Heart left ventricle (tissue), 16 donors: ENCODE results near the gene SHKBP1. TPM values are rescaled to one million over a fixed set of nuclear protein-coding genes. Genes with fewer than 3 reads are reported as not detected.

Experiments
- ATAC-seq, 4 donors: fragments of 200-7000 bp; cut with Tn5 transposase; one replicate each; pipeline ENCODE4 v1.9.1; 2020 to 2022; ENCODE audit warnings: moderate library complexity in 4 of 4, mild to moderate bottlenecking in 3 of 4, moderate number of reproducible peaks in 1 of 4
- DNase-seq, 5 donors: peaks; one replicate each; pipeline ENCODE4 v3.0.0-alpha.2; 2020
- H3K27ac ChIP-seq, 12 donors: fragments of 200-600 bp; sonication (generic) in 4 of 12; one replicate each; pipeline versions ENCODE4 v1.5.0 to v1.8.0; 2016 to 2022; ENCODE audit warnings: mild to moderate bottlenecking in 2 of 12
- H3K27me3 ChIP-seq, 9 donors: fragments of 200-600 bp; sonication (generic) in 2 of 9; one replicate each; pipeline versions ENCODE4 v1.5.1 to v1.8.0; 2016 to 2022; ENCODE audit warnings: mild to moderate bottlenecking in 3 of 9
- H3K36me3 ChIP-seq, 9 donors: fragments of 200-600 bp; sonication (generic) in 2 of 9; one replicate each; pipeline versions ENCODE4 v1.5.0 to v1.8.0; 2018 to 2022; ENCODE audit warnings: mild to moderate bottlenecking in 2 of 9
- H3K4me1 ChIP-seq, 12 donors: fragments of 200-600 bp; sonication (generic) in 4 of 12; one replicate each; pipeline versions ENCODE4 v1.5.0 to v1.8.0; 2016 to 2022; ENCODE audit warnings: mild to moderate bottlenecking in 3 of 12
- H3K4me3 ChIP-seq, 12 donors: fragments of 200-600 bp; sonication (generic) in 4 of 12; one replicate each; pipeline versions ENCODE4 v1.5.0 to v1.8.0; 2017 to 2022; ENCODE audit warnings: mild to moderate bottlenecking in 9 of 12, moderate library complexity in 4 of 12
- H3K9me3 ChIP-seq, 12 donors: fragments of 200-600 bp; sonication (generic) in 4 of 12; one replicate each; pipeline versions ENCODE4 v1.5.0 to v1.8.0; 2016 to 2022; ENCODE audit warnings: mild to moderate bottlenecking in 1 of 12
- CTCF ChIP-seq, 12 donors: fragments of 200-600 bp; sonication (generic) in 4 of 12; IDR thresholded peaks; one replicate each; pipeline versions ENCODE4 v1.5.0 to v1.8.0; 2018 to 2022; ENCODE audit warnings: antibody characterized with exemption in 12 of 12, mild to moderate bottlenecking in 5 of 12
- POLR2A ChIP-seq, 2 donors: fragments of 450-650 bp; IDR thresholded peaks; one replicate each; pipeline ENCODE4 v1.6.1; 2017; ENCODE audit warnings: antibody characterized with exemption in 2 of 2, mild to moderate bottlenecking in 2 of 2, moderate library complexity in 2 of 2
- WGBS, 4 donors: extraction: QIAGEN DNeasy Blood & Tissue Kit in 2 of 4; methylation state at CpG; one replicate each; pipeline versions ENCODE4 v1.1.5 to v1.1.7; 2013 to 2018; 5-methylcytosine and 5-hydroxymethylcytosine counted together
- intact Hi-C, 10 donors: fragments of 100-400 bp; cut with DNase I; formaldehyde crosslinking; loops; one replicate each; pipeline versions ENCODE4 v1.11.1 to v1.14.2; 2022
- polyA plus RNA-seq, 2 donors: library from polyadenylated mRNA; stranded (reverse); fragments of 200-250 nt; gene quantifications; one replicate each; pipeline ENCODE4 v1.2.3, GENCODE V29; 2013
- total RNA-seq, 9 donors: library from RNA; depleted of rRNA in 2 of 9; stranded (reverse); fragments of >200 nt in 2 of 9; fragmentation: NEBNext Ultra II Directional in 3 of 9; extraction: Animal tissue kit (Norgen Biotek cat#: 25700) in 3 of 9; gene quantifications; one replicate each; pipeline versions ENCODE4 v1.1.0 to v1.2.4, GENCODE V29; 2016 to 2023
- donor health status: ischemic (EF 13 %, LVEDD 7.1; RV severe dilation, severe dysfunction).
- donor health status: healthy with polysubstance abuse.
- donor health status: DM: no; HTN: yes; CAD: no.
- donor health status: DM: no; HTN: no; CAD: no.
- donor health status: ischemic (EF 25% LVEDD 6.9; RV normal size, moderate dysfunction).
- donor health status: ischemic (EF 25% LVEDD 5.7; RV mildly dilated, moderate dysfunction).
- donor health status: healthy.
- donor health status: DM: yes; HTN: yes; CAD: no.
- donor health status: ischemic (EF 35%, LVEDD 5.7; RV mildly dilated, moderate dysfunction).
- donor health status: nonischemic (EF 11% LVEDD 7.7; RV severe dilation, severe dysfunction).
- donor health status: DM: yes; HTN: yes; CAD: no.
- donor health status: PGD.
- donor health status: ischemic (EF 29% LVEDD 5.4; RV normal size, mild dysfunction).
- donor health status: nonischemic (EF 23%, LVEDD 6.1; RV moderate dilation, normal function).

The SHKBP1 gene
- total and polyA plus RNA-seq, 11 donors = 16.4 to 52.8 (median 22.7) TPM

GRCh38 chr19:40620161-40620485, 43.5 kb downstream of the SHKBP1 start:
- no peaks in the 10 kb centered on the region for H3K9me3 ChIP-seq
- peaks cover 0 to 100% (median 54%) of the 10 kb centered on the region in 9 donors for H3K36me3 ChIP-seq
- ATAC-seq (no peak), DNase-seq (peak in 1 of 5 donors; percentile 9)
- H3K27ac ChIP-seq = peak overlapping the region in 10 of 12 donors; percentile 1 to 86 (median 66)
- peaks cover 0 to 11% (median 4%) of the 10 kb centered on the region in 12 donors for H3K4me1 ChIP-seq
- no peaks in the 10 kb centered on the region for H3K27me3 ChIP-seq
- intact Hi-C loops = no loop called here
- TF ChIP-seq CTCF (IDR thresholded peaks at IDR 0.05) (no peak), POLR2A (IDR thresholded peaks at IDR 0.05) (no peak)
- no peak overlapping the region for H3K4me3 ChIP-seq
- WGBS, 4 donors = 48 to 69% (median 54%) methylated on average over 8 of the region's 8 CpGs

GRCh38 chr19:40621283-40621682, 44.6 kb downstream of the SHKBP1 start:
- Histone ChIP-seq H3K27me3 (no peaks in the 10 kb centered on the region), H3K4me1 (peaks cover 0 to 11% (median 0%) of the 10 kb centered on the region in 12 donors), H3K9me3 (no peaks in the 10 kb centered on the region), H3K36me3 (peaks cover 0 to 100% (median 65%) of the 10 kb centered on the region in 9 donors), H3K27ac (no peak overlapping the region), H3K4me3 (no peak overlapping the region)
- DNase-seq = no peak
- 45 to 99% (median 86%) methylated on average over 2 of the region's 2 CpGs for WGBS, 4 donors
- intact Hi-C loops = no loop called here
- no peak for TF ChIP-seq POLR2A (IDR thresholded peaks at IDR 0.05)
- no peak for TF ChIP-seq CTCF (IDR thresholded peaks at IDR 0.05)
- ATAC-seq = no peak

GRCh38 chr19:40621966-40622772, 45.5 kb downstream of the SHKBP1 start:
- H3K27ac ChIP-seq = no peak overlapping the region
- H3K4me3 ChIP-seq = no peak overlapping the region
- DNase-seq (peak in 1 of 5 donors; percentile 20), ATAC-seq (no peak)
- no peaks in the 10 kb centered on the region for H3K9me3 ChIP-seq
- no peaks in the 10 kb centered on the region for H3K27me3 ChIP-seq
- H3K4me1 ChIP-seq = peaks cover 0 to 11% (median 0%) of the 10 kb centered on the region in 12 donors
- 88 to 94% (median 93%) methylated on average over 19 to 24 of the region's 24 CpGs for WGBS, 4 donors
- intact Hi-C loops = no loop called here
- TF ChIP-seq CTCF (IDR thresholded peaks at IDR 0.05) (no peak), POLR2A (IDR thresholded peaks at IDR 0.05) (no peak)
- peaks cover 0 to 100% (median 67%) of the 10 kb centered on the region in 9 donors for H3K36me3 ChIP-seq

GRCh38 chr19:40622773-40623075, 46.1 kb downstream of the SHKBP1 start:
- DNase-seq (peak in 1 of 5 donors; percentile 38), ATAC-seq (no peak)
- Histone ChIP-seq H3K4me3 (no peak overlapping the region), H3K4me1 (peaks cover 0 to 11% (median 0%) of the 10 kb centered on the region in 12 donors), H3K36me3 (peaks cover 0 to 100% (median 71%) of the 10 kb centered on the region in 9 donors), H3K9me3 (no peaks in the 10 kb centered on the region), H3K27me3 (no peaks in the 10 kb centered on the region), H3K27ac (no peak overlapping the region)
- WGBS, 4 donors = 91 to 94% (median 92%) methylated on average over 7 of the region's 7 CpGs
- intact Hi-C loops = no loop called here
- TF ChIP-seq POLR2A (IDR thresholded peaks at IDR 0.05) (no peak), CTCF (IDR thresholded peaks at IDR 0.05) (no peak)
